Stimulated activated CD4-positive, alpha-beta T cell treated with anti-CD3 and anti-CD28 coated beads, Interleukin-4, amount 100 ng/mL, for 24 hours (primary cell): ENCODE measurements around the gene MBOAT2.

Source experiments
- DNase-seq: peaks from one replicate; pipeline ENCODE4 v3.0.0-alpha.2; 2020

Gene MBOAT2

DNA sequence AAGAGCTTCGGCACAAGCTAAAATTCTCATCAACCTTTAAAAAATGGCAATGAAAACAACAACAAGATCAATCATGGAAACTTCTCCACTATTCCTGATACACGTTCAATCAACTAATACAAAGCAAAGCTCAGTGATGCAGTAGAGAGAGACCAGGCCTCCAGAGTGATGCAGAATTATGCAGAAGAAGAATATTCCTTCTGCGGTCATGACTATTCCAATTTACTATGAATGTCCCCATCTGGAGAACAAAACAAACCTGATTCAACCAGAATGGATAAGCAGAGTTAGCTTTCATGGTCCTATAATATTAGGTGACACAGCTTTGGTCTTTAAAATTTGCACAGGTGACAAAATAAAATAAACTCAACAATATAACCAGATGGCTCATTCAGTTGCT is 12.5 kb upstream of the MBOAT2 start:
- no peak for DNase-seq

DNA sequence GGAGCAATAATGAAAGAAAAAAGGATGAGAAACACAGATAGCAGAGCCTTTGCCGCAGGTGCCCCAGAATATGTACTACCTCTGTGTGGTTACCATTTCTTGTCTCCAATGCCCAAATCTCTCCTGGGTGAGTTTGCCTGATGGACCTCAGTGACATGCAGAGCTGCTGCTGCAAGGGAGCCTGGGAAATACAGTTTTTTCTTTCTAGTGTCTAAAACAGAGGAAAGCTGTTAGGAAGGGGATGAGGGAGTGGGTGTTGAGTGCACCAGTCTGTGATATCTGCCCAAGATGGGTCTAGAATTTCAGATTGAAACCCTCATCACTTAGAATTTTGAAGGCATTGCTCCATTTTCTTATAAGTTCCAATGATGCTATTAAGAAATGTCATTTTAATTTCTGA is 9.9 kb upstream of the MBOAT2 start:
- no peak for DNase-seq

DNA sequence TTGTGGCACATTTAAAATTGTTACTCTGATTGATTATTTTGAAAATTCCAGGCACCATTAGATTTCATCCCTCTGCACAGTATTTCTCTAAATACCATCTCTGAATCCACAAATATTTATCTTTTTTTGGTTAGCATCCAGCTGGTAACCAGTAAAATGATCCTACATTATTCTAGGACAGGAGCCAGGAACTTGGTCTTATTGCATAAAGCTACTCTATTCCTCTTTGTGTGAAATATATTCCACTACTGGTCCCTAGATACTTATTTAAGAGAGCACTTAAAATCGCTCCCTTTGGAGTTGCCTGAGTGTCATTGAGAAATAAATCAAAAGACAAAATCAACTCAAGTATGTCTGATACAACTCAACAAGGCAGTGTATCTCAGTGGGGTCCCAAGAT is 7.4 kb upstream of the MBOAT2 start:
- DNase-seq = no peak

DNA sequence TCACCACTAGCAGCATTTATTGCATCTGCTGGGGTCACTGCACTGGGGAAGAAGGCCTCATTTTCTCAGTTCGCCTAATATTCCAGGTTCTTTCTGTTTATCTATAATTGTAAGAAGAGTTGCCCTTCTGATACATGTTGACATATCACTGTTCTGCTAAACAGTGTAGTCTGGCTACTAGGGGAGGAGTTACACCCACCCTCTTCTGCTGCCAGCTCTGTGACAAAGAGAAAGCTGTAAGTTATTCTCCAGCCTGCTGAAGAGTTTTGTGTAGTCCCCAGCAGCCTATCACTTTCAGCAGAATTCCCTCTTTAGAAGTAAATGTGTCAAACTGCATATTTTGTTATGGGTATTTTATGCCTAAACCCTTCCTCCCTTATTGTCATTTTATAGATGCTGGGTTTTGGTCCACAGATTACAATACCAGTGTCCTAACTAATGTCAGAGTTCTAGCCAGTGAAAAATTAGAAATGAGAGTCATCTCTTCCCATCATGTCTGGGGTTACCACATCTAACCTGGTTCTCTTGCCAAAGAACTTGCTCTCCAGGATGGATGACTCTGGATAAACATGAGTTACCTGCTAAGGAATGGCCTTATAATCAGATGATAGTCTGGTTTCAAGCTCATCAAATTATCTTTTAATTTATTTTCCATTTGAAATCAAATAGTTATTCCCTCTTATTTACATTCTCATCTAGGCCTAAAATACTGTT is 5.6 kb upstream of the MBOAT2 start:
- no peak for DNase-seq

DNA sequence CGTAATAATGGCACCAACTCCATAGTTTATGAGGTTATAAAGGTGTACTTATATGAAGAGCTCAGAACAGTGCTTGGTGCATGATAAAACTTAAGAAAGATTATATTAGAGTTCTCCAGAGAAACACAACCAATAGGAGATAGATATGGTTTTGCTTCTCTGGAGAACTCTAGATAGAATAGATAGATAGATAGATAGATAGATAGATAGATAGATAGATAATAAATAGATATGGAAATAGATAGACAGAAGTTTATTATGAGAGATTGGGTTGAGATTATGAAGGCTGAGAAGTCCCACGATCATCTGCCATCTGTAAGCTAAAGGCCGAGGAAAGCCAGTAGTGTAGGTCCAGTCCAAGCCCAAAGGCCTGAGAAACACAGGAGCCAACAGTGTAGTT is 2.9 kb upstream of the MBOAT2 start:
- no peak for DNase-seq

DNA sequence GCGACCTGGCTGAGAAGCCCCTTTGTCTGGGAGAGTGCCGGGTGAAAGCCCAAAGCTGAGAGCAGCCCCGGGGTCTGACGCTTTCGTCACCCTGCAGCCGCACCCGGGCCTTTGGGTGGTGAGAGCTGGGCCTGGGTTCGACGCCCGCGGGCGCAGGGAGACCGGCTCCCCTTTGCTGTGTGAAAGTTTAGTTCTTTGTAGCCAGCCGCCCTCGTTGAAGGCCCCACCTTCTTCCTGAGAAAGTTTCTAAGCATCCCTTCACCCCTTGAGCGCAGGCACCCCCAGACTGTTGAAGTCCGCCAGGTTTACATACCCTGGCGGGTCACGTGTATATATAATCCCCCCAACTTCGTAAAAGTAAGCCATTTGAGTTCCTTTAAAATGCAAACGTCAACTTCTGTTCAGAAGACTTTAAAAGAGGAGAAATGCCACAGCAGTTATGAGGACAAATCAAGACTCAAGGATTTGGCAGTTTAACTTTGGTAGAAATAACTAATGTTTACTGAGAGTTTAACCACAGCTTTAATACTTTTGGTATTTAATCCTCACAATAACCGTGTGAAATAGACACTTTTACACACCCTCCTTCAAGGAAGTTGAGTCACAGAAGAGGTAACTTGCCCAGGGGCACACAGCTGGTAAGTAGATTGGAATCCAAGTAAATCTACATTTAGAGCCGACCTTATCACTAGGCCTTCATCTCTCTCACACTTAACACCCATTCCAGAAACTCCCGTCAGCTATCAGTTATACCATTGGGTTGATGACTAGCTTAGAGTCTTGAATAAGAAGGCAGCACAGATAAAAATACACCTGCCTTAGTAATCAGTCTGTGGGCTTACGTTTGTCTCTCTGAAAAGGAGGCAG is 1.1 kb upstream of the MBOAT2 start:
- no peak for DNase-seq

DNA sequence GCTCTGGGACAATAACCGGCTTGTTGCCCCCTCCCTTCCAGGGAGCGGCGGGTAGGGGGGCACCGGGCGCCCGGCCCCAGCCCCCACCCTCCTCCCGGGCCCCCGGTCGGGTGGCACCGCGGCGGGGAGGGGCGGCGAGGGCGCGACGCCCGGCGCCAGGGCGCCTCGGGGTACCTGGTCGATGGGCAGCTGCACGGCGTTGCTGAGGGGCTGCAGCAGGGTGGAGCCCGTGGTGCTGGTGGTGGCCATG is 193 bp downstream of the MBOAT2 start:
- DNase-seq = no peak

DNA sequence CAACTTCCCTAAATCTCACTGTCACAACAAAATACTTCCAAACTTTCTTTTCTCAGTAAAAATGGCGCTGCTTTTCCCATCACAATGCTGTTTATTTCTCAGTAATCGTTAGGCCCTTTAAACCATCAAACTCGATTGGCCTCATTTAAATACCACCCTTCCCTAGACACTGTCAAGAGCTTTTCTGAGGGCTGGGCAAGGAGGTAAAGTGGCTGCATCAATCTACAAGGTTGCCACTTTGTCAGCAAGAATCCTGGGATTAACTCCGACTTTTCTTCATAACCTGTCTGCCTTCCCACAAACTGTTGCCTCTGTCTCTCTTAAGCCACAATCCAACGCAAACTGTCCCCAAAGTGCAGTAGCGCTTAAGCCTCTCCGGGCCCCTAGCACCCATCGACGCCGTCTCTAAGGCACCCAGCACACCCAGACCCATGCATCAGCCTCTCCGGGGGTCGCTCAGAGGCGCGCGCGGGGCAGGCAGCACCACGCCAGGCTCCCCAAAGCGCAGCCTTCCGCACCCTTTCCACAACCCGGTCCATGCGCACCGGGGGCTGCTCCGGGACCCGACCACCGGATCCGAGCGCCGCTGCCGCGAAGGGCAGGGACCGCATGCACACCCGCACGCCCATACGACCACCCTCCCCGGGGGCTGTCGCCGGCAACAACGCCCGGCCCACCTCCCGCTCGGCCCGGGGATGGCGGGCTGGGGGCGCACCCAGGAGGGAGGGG is 683 bp downstream of the MBOAT2 start:
- DNase-seq = peak; percentile 4

DNA sequence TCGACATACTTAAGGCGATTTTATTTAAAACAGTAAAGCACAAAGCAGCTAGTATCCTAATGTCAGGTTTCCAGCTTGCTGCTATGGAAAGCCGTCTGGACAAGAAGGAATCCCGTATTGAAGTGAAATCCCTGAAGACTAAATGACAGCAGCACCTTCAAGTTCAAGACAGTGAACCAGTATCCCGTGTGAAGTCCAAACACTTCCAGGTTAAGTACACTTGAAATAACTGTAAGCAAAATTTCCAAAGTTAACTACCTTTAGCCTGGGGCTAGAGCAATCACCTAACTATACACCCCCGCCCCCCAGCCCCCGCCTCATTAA is 1.2 kb downstream of the MBOAT2 start:
- DNase-seq = no peak

DNA sequence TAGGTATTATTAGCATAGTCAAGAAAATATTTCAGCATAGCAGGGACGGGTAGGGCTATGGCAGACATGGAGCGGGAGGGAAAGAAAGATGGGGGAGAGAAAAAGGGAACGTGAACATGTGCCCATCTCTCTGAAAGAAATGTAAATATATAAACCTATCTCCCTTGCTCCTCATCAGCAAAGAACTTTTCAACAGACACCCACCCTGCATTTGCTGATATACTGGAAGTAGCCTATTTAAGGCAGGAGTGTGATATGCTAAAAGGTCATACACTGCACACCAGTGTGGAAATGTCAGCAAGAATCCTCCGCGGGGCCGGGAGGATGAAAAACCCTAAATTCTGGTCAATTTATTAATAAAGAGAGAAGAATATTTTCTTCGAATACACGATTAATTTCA is 1.7 kb downstream of the MBOAT2 start:
- DNase-seq = no peak

DNA sequence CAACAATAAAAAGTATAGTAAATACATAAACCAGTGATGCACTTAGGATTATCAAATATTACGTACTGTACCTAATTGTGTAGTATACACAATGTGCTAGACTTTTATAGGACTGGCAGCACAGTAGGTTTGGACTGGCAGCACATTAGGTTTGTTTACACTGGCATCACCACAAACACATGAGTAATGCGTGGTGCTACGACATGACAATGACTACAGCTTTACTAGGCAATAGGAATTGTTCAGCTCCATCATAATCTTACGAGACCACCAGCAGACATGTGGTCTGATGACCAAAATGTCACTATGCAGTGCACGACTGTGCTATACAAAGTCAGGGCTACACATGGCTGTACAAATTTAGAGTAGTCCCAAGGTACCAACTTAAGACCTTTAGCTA is 2.3 kb downstream of the MBOAT2 start:
- no peak for DNase-seq

DNA sequence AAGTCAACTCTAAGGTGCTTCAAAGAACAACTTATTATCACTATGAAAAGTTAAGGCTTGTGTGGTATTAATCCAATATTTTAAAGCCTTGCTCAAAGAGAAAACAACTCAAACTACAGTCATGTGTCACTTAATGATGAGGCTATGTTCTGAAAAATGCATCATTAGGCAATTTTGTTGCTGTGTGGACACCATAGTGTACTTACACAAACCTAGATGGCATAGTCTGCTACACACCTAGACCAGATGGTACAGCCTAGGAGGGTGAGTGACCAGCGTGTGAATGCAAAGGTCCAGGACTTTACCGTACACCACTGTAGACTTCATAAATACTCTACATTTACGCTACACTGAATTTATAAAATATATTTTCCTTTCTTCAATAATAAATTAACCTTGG is 3.0 kb downstream of the MBOAT2 start:
- no peak for DNase-seq

DNA sequence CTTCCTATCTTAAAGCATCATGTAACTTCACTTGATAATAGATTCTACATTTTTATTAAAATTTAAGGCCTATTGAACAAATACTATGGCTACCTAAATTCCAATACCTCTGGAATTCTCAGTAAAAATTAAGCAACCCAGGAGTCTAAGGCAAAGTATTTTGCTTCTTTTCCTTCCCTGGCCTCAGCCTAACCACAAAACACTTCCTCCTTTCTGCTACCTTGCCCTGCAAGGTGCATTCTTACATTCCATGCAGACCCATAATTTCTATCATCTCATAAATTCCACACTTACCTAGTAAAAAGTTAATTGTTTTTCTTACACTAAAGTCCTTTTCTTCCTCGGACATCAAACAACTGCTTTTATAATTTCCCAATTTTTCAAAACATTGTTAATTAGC is 3.7 kb downstream of the MBOAT2 start:
- DNase-seq = no peak

DNA sequence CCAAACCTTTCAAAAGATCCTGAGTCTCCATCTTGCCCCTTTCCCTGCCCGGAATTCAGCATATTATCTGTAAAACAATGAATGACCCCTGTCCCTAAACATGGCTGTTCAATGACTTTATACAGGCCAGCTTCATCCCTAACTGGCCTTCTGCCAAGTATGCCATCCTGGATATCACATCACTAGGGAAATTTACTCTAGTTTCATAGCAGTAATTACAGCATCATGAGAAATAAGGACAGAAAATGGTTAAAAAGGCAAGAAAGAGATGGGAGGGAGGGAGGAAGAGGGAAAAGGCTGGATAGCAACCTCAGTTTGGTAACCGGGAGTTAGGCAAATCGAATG is 4.4 kb downstream of the MBOAT2 start:
- no peak for DNase-seq

DNA sequence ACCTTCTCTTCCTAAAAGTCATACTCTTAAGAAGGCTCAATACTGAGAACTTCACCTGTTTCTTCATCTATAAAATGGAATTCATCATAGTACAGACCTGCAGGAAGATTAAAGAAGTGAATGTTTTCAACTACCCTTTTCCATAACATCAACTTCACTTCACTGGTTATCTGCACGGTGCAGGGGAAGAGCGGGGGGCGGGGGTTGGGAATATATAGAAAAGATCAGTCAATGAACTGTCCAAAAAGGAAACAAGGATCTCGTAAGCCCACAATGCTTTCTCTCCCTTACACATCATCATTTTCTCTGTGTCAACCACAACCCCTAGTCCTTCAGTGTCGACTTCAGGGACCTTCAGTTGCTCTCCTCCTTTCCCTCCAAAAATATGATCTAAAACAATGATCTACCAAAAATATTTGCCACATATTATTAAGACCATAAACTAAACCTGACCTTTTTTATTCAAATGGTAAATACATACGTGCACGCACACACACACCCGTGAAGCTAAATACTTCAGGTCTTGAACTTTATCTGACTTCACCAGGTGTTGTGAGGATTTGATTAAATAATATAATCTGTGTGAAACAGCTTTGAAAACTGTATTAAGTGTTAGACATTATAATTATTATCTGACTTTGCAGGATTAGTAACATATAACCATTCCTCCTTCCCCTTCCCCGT is 4.9 kb downstream of the MBOAT2 start:
- DNase-seq = no peak

DNA sequence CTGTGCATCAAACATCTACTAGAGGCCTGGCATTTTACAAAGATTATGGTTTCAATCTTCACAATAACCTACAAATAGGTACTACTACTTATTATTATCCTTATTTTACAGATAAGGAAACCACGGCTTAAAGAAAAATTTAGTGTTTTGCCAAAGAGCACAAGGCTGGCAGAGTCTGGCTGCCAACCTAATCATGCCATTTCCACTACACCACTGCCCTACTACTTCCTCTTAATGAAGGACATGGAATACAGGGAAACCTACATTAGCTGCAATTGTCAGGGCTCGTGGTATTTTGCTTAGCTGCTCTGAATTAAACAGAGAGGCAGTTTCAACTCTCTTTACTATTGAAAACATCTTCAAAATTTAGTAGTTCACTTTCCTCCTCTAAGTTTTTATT is 5.9 kb downstream of the MBOAT2 start:
- no peak for DNase-seq

DNA sequence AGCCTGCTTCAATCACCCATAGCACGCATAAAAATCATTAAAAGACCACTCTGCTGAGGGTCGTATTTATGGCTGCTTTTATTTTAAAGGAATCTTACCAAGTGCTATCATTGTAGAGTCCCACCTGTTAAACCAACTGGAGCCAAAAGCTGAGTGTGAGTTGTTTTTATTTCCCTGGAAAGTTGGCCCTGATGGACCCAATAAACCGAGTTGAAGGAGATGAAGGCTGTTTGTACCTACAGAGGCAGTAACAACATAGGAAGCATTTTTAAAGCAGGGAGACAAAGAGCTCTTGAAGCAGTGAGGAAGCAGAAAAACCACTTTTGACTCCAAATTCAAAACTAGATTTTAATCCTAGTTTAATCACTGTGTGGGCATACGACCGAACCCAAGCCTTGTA is 6.4 kb downstream of the MBOAT2 start:
- DNase-seq = no peak

DNA sequence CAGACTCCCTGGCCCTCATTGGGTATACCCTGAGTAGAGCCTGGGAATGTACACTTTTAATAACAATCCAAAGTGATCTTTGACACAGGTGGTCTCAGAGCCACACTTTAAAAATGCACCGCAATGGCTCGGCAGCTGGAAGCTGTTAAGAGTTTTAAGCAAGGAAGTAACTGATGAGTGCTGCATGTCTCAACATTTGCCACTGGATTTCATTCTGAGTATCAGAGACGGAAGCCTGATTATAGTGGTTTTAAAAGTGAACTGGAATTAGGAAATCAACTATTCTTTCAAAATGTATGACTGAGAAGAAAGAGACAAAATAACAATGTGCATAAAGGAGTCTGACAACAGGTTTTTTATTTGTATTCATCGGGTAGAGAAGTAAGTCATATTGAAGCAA is 7.5 kb downstream of the MBOAT2 start:
- DNase-seq = no peak

DNA sequence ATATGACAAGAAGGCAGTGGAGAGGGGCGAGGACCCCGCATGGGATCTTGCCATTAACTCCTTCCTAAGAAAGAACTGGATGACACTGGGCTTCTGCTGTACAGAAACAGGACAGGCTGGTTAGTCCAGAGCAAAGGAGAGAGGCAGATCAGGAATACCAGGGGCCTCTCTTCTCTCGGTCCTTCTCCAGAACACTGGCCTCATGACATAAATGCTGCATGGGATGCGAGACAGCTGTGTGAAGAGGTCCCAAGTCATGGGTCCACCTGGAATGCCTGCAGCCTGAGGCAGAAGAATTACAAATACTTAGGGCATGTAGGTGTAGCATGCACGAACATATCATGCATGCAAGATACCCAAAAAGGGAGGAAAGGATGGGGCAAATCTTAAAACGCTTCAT is 9.1 kb downstream of the MBOAT2 start:
- no peak for DNase-seq

DNA sequence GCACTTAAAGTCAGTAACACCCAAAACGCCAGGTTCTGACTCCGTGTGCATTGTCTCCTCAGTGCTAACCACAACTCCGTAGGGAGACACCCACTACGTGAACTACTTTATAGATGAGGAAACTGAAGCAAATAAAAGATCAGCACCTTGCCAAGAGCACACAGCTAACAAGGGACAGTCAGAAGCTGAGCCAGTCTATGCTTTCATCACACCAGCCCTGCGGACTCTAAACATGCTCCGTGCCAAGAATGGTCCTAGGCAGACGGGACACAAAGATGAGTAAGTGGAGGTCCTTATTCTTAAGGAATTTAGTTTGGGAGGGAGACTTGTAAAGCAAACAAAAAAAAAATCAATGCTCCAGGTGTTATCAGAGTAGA is 9.6 kb downstream of the MBOAT2 start:
- DNase-seq = no peak

DNA sequence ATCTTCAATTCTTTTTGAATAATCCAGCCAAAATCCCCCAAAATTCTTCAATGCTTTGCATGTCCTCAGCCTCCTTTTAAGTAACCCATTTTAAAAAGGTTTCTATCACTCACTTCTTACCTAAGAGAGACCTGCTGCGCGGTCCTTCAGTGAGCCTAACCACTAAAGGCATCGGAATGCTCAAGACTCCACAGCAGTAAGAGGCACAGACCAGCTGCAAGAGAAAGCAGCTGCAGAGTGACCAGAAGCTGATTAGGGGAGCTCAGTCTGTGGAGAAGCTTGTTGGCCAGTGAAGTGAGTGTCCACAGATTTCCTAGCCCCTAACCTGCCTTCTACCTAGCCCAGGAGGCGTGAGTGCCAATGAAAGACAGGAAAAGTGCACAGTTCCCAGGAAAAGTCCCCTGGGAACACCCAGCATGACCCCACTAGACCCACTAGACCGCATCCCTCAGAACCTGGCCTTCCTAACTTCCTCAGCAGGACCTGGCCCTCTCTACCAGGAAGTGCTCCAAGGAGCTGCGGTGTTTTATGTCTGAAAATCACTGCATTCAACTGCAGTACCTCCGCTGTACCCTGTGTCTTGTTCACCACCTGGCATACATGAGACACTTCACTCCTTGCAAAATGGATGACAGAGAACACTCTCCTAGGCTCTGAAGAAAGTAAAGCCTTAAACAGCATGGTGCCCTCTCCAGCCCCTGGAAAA is 10.1 kb downstream of the MBOAT2 start:
- no peak for DNase-seq

DNA sequence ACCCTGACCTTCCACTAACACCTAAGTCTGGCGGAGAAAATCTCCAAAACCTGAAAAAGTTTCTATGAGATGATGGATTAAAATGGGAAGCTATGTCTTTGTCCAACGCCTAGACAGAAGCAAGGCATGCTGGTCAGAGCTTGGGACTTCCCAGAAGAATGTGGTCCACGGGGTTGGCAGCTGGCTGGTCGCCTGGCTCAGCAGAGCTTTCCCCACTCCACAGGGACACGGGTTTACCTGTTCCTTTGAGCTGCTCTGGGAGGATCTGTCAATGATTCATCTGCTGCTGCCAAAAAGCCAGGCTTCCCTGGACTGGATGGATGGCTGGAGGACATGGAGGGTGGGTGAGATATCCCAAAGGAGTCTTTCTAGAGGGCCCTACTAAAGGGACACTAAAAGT is 10.8 kb downstream of the MBOAT2 start:
- no peak for DNase-seq

DNA sequence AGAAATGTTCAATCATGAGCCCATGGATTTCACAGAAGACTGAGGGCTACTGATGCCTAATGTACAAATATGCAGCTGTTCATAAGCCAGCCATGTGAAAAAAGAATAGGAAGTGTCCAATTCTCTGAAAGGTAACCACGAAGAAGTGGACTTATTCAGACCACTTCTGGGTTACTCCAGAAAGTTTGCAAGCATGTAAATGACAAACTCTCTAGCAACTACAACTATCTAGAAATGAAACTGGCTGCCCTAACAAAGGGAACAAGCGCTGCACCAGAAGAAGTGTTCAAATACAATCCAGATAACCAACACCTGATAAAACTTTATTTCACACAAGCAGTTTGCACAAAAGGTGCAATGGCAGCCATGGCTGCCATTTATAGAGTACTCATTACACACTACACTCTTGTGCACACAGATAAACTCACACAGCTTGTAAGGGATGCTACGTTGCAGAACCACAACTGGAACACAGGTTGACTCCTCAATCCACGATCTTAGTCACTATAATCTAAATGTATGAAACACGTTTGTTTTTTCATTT is 13.9 kb downstream of the MBOAT2 start:
- no peak for DNase-seq
